ENCODE data around the gene SCTR. TPM values are rescaled to one million over a fixed set of nuclear protein-coding genes. Genes with fewer than 3 reads are reported as not detected.

Gene SCTR
- total and polyA plus RNA-seq, 4 donors, result 4.6 to 42.7 (median 28.0) TPM

GRCh38 chr2:119419803-119420508 is 104.3 kb downstream of the SCTR start:
- no peak for TF ChIP-seq CTCF (IDR thresholded peaks at IDR 0.05; ENCODE audit: control extremely low read depth, extremely low read depth)
- ATAC-seq (ENCODE audit: insufficient read depth, low FRiP score) (no peak), DNase-seq (no peak)
- Histone ChIP-seq H3K36me3 (ENCODE audit: control insufficient read depth in 4 of 4, insufficient read depth in 4 of 4, low read length in 4 of 4) (no peaks in the 10 kb centered on the region), H3K4me3 (no peak overlapping the region), H3K27ac (ENCODE audit: low read depth in 1 of 2, low read length in 1 of 2) (no peak overlapping the region), H3K9ac (ENCODE audit: insufficient read depth in 1 of 2, low read length in 2 of 2) (no peak overlapping the region), H3K9me3 (ENCODE audit: control insufficient read depth in 4 of 4, insufficient read depth in 3 of 4, low read length in 3 of 4) (peaks cover 0 to 2% (median under 1%) of the 10 kb centered on the region in 4 donors), H3K4me1 (ENCODE audit: control insufficient read depth in 5 of 5, insufficient read depth in 5 of 5, low read length in 5 of 5) (peaks cover 0 to 6% (median 0%) of the 10 kb centered on the region in 5 donors), H3K27me3 (ENCODE audit: control insufficient read depth in 3 of 3, insufficient read depth in 3 of 3, low read length in 2 of 3) (no peaks in the 10 kb centered on the region)
- WGBS, 2 donors, result 50 to 54% methylated on average over 1 of the region's 1 CpG

- H3K9ac ChIP-seq (ENCODE audit: insufficient read depth in 1 of 2, low read length in 2 of 2), result peak overlapping the region in 1 of 2 donors; percentile 1
- no peaks in the 10 kb centered on the region for H3K36me3 ChIP-seq (ENCODE audit: control insufficient read depth in 4 of 4, insufficient read depth in 4 of 4, low read length in 4 of 4)
- no peak overlapping the region for H3K4me3 ChIP-seq
- TF ChIP-seq CTCF (IDR thresholded peaks at IDR 0.05; ENCODE audit: control extremely low read depth, extremely low read depth), result no peak
- no peaks in the 10 kb centered on the region for H3K27me3 ChIP-seq (ENCODE audit: control insufficient read depth in 3 of 3, insufficient read depth in 3 of 3, low read length in 2 of 3)
- peaks cover 0 to 6% (median 0%) of the 10 kb centered on the region in 5 donors for H3K4me1 ChIP-seq (ENCODE audit: control insufficient read depth in 5 of 5, insufficient read depth in 5 of 5, low read length in 5 of 5)
- ATAC-seq (ENCODE audit: insufficient read depth, low FRiP score) (no peak), DNase-seq (no peak)
- H3K27ac ChIP-seq (ENCODE audit: low read depth in 1 of 2, low read length in 1 of 2), result no peak overlapping the region
- H3K9me3 ChIP-seq (ENCODE audit: control insufficient read depth in 4 of 4, insufficient read depth in 3 of 4, low read length in 3 of 4), result peaks cover 0 to 6% (median 2%) of the 10 kb centered on the region in 4 donors
- 96 to 97% methylated on average over 1 of the region's 1 CpG for WGBS, 2 donors
Measured at GRCh38 chr2:119419065-119419464, 105.2 kb downstream of the SCTR start.

- no peak for ATAC-seq (ENCODE audit: insufficient read depth, low FRiP score)
- no peaks in the 10 kb centered on the region for H3K36me3 ChIP-seq (ENCODE audit: control insufficient read depth in 4 of 4, insufficient read depth in 4 of 4, low read length in 4 of 4)
- H3K4me3 ChIP-seq, result no peak overlapping the region
- no peak overlapping the region for H3K9ac ChIP-seq (ENCODE audit: insufficient read depth in 1 of 2, low read length in 2 of 2)
- 93 to 98% methylated on average over 6 of the region's 6 CpGs for WGBS, 2 donors
- H3K4me1 ChIP-seq (ENCODE audit: control insufficient read depth in 5 of 5, insufficient read depth in 5 of 5, low read length in 5 of 5), result peaks cover 0 to 5% (median 0%) of the 10 kb centered on the region in 5 donors
- H3K27ac ChIP-seq (ENCODE audit: low read depth in 1 of 2, low read length in 1 of 2), result no peak overlapping the region
- no peak for TF ChIP-seq CTCF (IDR thresholded peaks at IDR 0.05; ENCODE audit: control extremely low read depth, extremely low read depth)
- no peak for DNase-seq
- peaks cover 0 to 6% (median 2%) of the 10 kb centered on the region in 4 donors for H3K9me3 ChIP-seq (ENCODE audit: control insufficient read depth in 4 of 4, insufficient read depth in 3 of 4, low read length in 3 of 4)
- no peaks in the 10 kb centered on the region for H3K27me3 ChIP-seq (ENCODE audit: control insufficient read depth in 3 of 3, insufficient read depth in 3 of 3, low read length in 2 of 3)
Measured at GRCh38 chr2:119417908-119418307, 106.4 kb downstream of the SCTR start.

All from lung (tissue), 12 donors.